CMK (cell line): Measurements from ENCODE around the gene ALAD.
"Not testable (repeated sequence)": the region's sequence is repeated elsewhere in the genome, so short reads cannot be mapped to it uniquely, and the experiment has no call there.

ENCODE experiments used
- DNase-seq: peaks from one replicate; pipeline ENCODE4 v3.0.0-alpha.2; 2010; ENCODE audit warnings: low read depth

ALAD gene

GRCh38 chr9:113401027-113401792 lies at the start of gene ALAD:
Gene ALAD (minus strand): TSS chr9:113401284. CDS start chr9:113393559, 7,725 bp downstream.
- peak; percentile 95 for DNase-seq

GRCh38 chr9:113449376-113449775 lies 48.3 kb upstream of the ALAD start:
- no peak for DNase-seq

- no peak for DNase-seq
Observed at GRCh38 chr9:113446323-113446740, 45.2 kb upstream of the ALAD start.

- DNase-seq, result no peak
Observed at GRCh38 chr9:113444736-113445135, 43.7 kb upstream of the ALAD start.

- not testable (repeated sequence) for DNase-seq
Observed at GRCh38 chr9:113437716-113438115, 36.6 kb upstream of the ALAD start.

GRCh38 chr9:113436728-113437515 lies 35.8 kb upstream of the ALAD start:
- no peak for DNase-seq

- DNase-seq, result no peak
Observed at GRCh38 chr9:113431191-113431590, 30.1 kb upstream of the ALAD start.

GRCh38 chr9:113428062-113428615 lies 27.1 kb upstream of the ALAD start:
- no peak for DNase-seq

GRCh38 chr9:113427629-113428028 lies 26.5 kb upstream of the ALAD start:
- no peak for DNase-seq

GRCh38 chr9:113426701-113427100 lies 25.6 kb upstream of the ALAD start:
- DNase-seq, result no peak

GRCh38 chr9:113425072-113425471 lies 24.0 kb upstream of the ALAD start:
- no peak for DNase-seq

GRCh38 chr9:113421726-113422125 lies 20.6 kb upstream of the ALAD start:
- DNase-seq, result no peak

GRCh38 chr9:113417370-113417769 lies 16.3 kb upstream of the ALAD start:
- DNase-seq, result no peak

- DNase-seq, result no peak
Observed at GRCh38 chr9:113416149-113416721, 15.2 kb upstream of the ALAD start.

- DNase-seq, result peak; percentile 88
Observed at GRCh38 chr9:113410207-113410864, 9.3 kb upstream of the ALAD start, which contains the start of the genes C9orf43 and POLE3. Gene C9orf43 (plus strand): TSS chr9:113410747. CDS start chr9:113413494, 2,747 bp downstream. Gene POLE3 (minus strand): TSS chr9:113410675. CDS start chr9:113410293, 382 bp downstream.

GRCh38 chr9:113409883-113410206 lies 8.8 kb upstream of the ALAD start:
- DNase-seq, result no peak

- no peak for DNase-seq
Observed at GRCh38 chr9:113409481-113409880, 8.4 kb upstream of the ALAD start.

GRCh38 chr9:113406873-113407511 lies 5.9 kb upstream of the ALAD start:
- peak; percentile 61 for DNase-seq

GRCh38 chr9:113406353-113406752 lies 5.3 kb upstream of the ALAD start:
- DNase-seq, result not testable (repeated sequence)

GRCh38 chr9:113403646-113404045 lies 2.6 kb upstream of the ALAD start:
- DNase-seq, result no peak

GRCh38 chr9:113399646-113400200 lies 1.4 kb downstream of the ALAD start:
- no peak for DNase-seq
